ENCODE measurements around the gene MBD3L1. TPM values are rescaled to one million over a fixed set of nuclear protein-coding genes. Genes with fewer than 3 reads are reported as not detected.

Gene MBD3L1
- total and polyA plus RNA-seq, 2 of the 4 experiments (the other 2 are of a cell fraction), result not detected

GRCh38 chr19:8832132-8833021 is at the start of gene MBD3L1, which contains the start of gene ZNF558 (continued):
- TF ChIP-seq RCOR1 (IDR thresholded peaks at IDR 0.05; ENCODE audit: insufficient replicate concordance, low read length) (no peak), CTCF (conservative IDR thresholded peaks at IDR 0.05; ENCODE audit: low read depth, low read length) (peak; percentile 39)

DNA sequence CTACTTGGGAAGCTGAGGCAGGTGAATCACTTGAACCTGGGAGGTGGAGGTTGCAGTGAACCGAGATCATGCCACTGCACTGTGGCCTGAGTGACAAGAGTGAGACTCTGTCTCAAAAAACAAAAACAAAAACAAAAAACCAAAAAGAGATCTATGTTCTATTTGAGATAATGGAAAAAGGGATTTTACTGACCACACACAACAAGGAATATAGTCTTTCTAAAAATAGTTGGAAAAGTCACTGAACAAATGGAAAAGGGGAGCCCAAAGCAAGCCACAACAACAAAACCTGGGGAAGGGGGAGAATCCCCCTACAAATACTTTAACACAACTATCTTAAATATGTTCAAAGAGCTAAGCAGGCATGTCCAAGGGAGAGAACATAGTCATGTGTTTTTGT is 37.4 kb upstream of the MBD3L1 start:
- Histone ChIP-seq H3K18ac (ENCODE audit: low read depth, low read length) (no peak overlapping the region), H3K27me3 (ENCODE audit: control insufficient read depth, insufficient read depth, low read length) (no peaks in the 10 kb centered on the region), H3K9me1 (ENCODE audit: insufficient read depth, low read length) (no peaks in the 10 kb centered on the region), H3K27ac (ENCODE audit: insufficient read depth, low read length) (no peak overlapping the region), H3K9ac (ENCODE audit: low read depth, low read length) (no peak overlapping the region), H2BK120ac (ENCODE audit: low read depth, low read length) (no peak overlapping the region), H3K4ac (ENCODE audit: low read depth, low read length) (no peak overlapping the region), H3K4me1 (ENCODE audit: control insufficient read depth, insufficient read depth, low read length) (no peaks in the 10 kb centered on the region), H4K91ac (ENCODE audit: insufficient read depth, low read depth, low read length) (no peak overlapping the region), H2AK5ac (ENCODE audit: low read depth, low read length) (no peak overlapping the region), H3K4me3 (ENCODE audit: insufficient read depth, low read depth, low read length) (no peak overlapping the region), H3K23ac (ENCODE audit: low read depth, low read length) (no peak overlapping the region), H2AFZ (replicated peaks; ENCODE audit: low read length, poor library complexity) (no peak overlapping the region), H4K8ac (ENCODE audit: low read depth in 2 of 2, low read length in 2 of 2) (no peak overlapping the region), H2BK15ac (ENCODE audit: low read depth, low read length) (no peak overlapping the region), H3K4me2 (ENCODE audit: low read depth, low read length) (no peak overlapping the region), H2BK20ac (ENCODE audit: low read depth, low read length) (no peak overlapping the region), H2AK9ac (replicated peaks; ENCODE audit: low read depth, low read length, poor library complexity) (no peak overlapping the region), H3K9me3 (ENCODE audit: control insufficient read depth, insufficient read depth, low read length) (peaks cover 10% of the 10 kb centered on the region), H4K20me1 (ENCODE audit: insufficient read depth, low read length) (no peaks in the 10 kb centered on the region), H2BK5ac (ENCODE audit: low read depth, low read length, poor library complexity, severe bottlenecking) (no peak overlapping the region), H3K79me1 (ENCODE audit: low read depth in 1 of 2, low read length in 2 of 2) (no peaks in the 10 kb centered on the region), H3K14ac (replicated peaks; ENCODE audit: low read depth, low read length) (no peak overlapping the region), H3K56ac (ENCODE audit: extremely low read depth, insufficient read depth, low read length) (no peak overlapping the region), H3K36me3 (ENCODE audit: control insufficient read depth, insufficient read depth, low read length) (no peaks in the 10 kb centered on the region), H4K5ac (ENCODE audit: low read depth, low read length) (no peak overlapping the region)
- BruUV-seq (replicated peaks), result no TSS peak
- ChIA-PET POLR2A (ENCODE audit: unreplicated experiment) (no interaction called here), CTCF (no interaction called here)
- dilution Hi-C loops (cut with HindIII; ENCODE audit: low sequenced_read_pairs, unreplicated experiment) (no loop called here), in situ Hi-C loops (cut with MboI; ENCODE audit: low sequenced_read_pairs) (no loop called here), intact Hi-C loops (cut with micrococcal nuclease) (no loop called here)
- ATAC-seq (ENCODE audit: low read depth), result no peak
- WGBS, 2 experiments (ENCODE audit: extremely low coverage in 2 of 2, insufficient read length in 1 of 2), result no CpG with 5 or more reads among the region's 1 CpG
- no peak for DNase-seq
- TF ChIP-seq, protein P1, sequence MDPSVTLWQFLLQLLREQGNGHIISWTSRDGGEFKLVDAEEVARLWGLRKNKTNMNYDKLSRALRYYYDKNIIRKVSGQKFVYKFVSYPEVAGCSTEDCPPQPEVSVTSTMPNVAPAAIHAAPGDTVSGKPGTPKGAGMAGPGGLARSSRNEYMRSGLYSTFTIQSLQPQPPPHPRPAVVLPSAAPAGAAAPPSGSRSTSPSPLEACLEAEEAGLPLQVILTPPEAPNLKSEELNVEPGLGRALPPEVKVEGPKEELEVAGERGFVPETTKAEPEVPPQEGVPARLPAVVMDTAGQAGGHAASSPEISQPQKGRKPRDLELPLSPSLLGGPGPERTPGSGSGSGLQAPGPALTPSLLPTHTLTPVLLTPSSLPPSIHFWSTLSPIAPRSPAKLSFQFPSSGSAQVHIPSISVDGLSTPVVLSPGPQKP (IDR thresholded peaks at IDR 0.05; ENCODE audit: borderline replicate concordance, low read depth, low read length), result no peak
- no peak for TF ChIP-seq BHLHE40 (IDR thresholded peaks at IDR 0.05; ENCODE audit: low read depth, low read length)
- no peak for TF ChIP-seq USF2 (IDR thresholded peaks at IDR 0.05; ENCODE audit: low read depth, low read length)
- no peak for TF ChIP-seq SMC3 (IDR thresholded peaks at IDR 0.05; ENCODE audit: low read depth, low read length)
- no peak for TF ChIP-seq MAFK (IDR thresholded peaks at IDR 0.05; ENCODE audit: low read depth, low read length)
- no peak for TF ChIP-seq RCOR1 (IDR thresholded peaks at IDR 0.05; ENCODE audit: insufficient replicate concordance, low read length)
- TF ChIP-seq RFX5 (IDR thresholded peaks at IDR 0.05; ENCODE audit: low read depth, low read length), result no peak
- no peak for TF ChIP-seq FOS (IDR thresholded peaks at IDR 0.05; ENCODE audit: low read depth, low read length)
- no peak for TF ChIP-seq CEBPB (IDR thresholded peaks at IDR 0.05; ENCODE audit: low read depth, low read length)
- no peak for TF ChIP-seq MXI1 (IDR thresholded peaks at IDR 0.05; ENCODE audit: borderline replicate concordance, low read depth, low read length)
